Measurements from ENCODE around the gene AK9.
"Not testable (repeated sequence)": the region's sequence is repeated elsewhere in the genome, so short reads cannot be mapped to it uniquely, and the experiment has no call there.

The AK9 gene

DNA sequence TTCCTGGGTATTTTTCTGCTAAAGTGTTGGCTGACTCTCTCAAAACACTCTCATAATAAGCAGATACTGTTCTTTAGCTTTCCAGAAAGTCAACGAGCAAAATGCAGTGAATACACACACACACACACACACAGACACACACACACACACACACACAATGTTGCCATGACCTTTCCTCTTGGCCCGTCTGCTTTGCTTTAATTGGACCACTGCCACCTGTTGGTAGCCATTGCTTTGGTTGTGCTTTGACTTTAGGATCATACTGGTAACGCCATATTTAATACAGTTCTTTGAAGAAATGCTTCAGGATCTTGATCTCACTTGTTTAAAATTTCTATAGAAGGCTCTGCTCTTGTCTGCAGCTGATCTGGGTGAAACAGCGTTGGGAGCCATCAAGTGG lies 4.5 kb upstream of the AK9 start:
- no peak for DNase-seq

DNA sequence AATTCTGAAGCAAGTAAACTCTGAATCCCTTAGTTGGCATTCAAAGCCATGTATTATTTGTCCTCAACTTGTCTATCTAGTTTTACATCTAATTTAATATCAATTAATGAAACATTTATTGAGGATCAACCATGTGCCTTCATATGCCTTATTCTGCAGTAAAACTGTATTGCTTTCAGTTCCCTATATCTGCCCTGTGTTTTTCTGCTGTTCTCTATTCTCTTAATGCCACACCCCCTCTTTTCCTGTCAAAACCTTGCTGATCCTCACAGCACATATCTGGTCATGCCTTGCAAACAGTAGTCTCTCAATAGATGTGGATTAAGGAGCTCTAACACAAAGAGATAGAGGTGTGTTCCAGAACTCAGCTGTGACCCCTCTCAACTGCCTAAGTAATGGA lies 2.1 kb upstream of the AK9 start:
- no peak for DNase-seq

- DNase-seq: peak in 3 of 4 experiments; percentile 20 to 65 (median 42)
Measured at GRCh38 chr6:109690373-109690736, 647 bp downstream of the AK9 start.

DNA sequence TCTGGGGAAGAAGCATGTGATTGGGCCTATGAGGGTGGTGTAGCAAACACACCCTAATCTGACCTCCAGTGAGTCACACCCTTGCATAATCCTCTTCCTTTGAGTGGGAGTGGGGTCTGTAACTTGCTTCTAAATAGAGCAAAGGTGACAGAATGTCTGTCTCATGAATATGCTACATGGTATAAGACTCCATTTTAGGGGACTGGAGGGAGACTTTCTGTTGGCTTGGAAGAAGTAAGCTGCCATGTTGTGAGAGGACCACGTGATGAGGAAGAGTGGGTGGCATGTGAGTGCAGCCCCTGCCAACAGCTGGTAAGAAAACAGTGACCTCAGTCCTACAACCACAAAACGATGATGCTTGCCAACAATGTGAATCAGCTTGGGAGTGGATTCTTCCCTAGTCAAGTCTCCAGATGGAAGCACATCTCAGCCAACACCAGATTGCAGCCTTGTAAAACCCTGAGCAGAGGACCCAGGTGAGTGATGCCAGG lies 3.7 kb downstream of the AK9 start:
- no peak for DNase-seq

- DNase-seq: no peak
Measured at GRCh38 chr6:109686566-109687265, 4.3 kb downstream of the AK9 start.

DNA sequence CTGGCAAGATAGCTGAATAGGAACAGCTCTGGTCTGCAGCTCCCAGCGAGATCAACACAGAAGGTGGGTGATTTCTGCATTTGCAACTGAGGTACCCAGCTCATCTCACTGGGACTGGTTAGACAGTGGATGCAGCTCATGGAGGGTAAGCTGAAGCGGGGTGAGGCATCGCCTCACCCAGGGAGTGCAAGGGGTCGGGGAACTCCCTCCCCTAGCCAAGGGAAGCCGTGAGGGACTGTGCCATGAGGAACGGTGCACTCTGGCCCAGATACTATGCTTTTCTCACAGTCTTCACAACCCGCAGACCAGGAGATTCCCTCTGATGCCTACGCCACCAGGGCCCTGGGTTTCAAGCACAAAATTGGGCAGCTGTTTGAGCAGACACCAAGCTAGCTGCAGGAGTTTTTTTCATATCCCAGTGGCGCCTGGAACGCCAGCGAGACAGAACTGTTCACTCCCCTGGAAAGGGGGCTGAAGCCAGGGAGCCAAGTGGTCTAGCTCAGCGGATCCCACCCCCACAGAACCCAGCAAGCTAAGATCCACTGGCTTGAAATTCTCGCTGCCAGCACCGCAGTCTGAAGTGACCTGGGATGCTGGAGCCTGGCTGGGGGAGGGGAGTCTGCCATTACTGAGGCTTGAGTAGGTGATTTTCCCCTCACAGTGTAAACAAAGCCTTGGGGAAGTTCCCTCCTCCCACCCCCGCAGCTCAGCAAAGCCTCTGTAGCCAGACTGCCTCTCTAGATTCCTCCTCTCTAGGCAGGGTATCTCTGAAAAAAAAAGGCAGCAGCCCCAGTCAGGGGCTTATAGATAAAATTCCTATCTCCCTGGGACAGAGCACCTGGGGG lies 12.1 kb downstream of the AK9 start:
- not testable (repeated sequence) for DNase-seq

- no peak for DNase-seq
Measured at GRCh38 chr6:109678240-109678639, 12.8 kb downstream of the AK9 start.

GRCh38 chr6:109676724-109677123 lies 14.3 kb downstream of the AK9 start:
- no peak for DNase-seq

DNA sequence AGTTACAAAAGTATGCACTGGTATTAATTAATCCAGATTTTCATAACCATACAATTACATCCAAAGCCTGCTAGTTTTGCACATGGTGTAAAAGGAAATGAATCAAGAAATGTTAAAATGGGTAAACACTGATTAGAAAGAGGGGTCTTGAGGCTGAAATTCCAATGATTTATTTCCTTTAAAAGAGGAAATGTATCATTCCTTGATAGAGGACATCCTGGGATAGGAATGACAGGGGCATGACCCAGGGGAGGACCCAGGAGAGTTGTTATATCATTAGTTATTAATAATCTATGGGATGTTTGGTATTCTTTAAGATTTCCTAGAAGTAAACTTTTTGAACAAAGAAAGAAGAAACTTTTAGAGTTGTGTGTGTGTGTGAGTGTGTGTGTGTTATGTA lies 18.2 kb downstream of the AK9 start:
- no peak for DNase-seq

DNA sequence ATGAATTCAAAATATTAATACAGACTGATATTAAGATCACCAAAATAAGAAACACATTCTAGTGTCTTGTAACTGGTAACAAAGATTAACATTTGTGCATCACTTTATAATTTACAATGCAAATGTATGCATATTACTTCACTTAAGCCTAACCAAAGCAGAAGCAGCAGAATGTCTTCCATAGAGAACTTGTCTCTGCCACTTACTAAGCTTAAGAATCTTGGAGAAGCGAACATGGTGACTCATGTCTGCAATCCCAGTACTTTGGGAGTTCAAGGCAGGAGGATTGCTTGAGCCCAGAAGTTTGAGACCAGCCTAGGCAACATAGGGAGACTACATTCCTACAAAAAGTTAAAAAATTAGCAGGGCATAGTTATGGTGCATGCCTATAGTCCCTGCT lies 18.8 kb downstream of the AK9 start:
- DNase-seq: no peak

DNA sequence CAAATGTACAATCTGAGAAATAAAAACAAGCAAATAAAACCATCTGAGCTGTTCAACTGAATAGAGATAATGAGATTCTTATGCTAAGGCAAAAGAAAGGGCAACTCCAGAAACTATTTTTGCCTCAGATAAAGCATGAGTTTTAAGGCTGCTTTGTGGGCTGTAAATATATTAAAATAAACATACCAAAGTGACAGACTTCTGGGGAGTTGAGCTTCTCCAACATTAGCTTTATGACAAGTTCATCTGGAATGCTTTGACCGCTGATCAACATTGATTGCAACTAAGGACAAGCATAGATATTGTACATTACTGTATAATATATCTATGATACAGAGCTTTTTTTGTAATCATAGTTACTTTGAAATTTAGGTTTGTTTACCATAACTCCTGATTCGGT lies 19.3 kb downstream of the AK9 start:
- DNase-seq: no peak

- no peak for DNase-seq
Measured at GRCh38 chr6:109669811-109670210, 21.2 kb downstream of the AK9 start.

GRCh38 chr6:109662192-109662591 lies 28.8 kb downstream of the AK9 start:
- no peak for DNase-seq

- DNase-seq: no peak
Measured at GRCh38 chr6:109660526-109661320, 30.3 kb downstream of the AK9 start.

- DNase-seq: no peak
Measured at GRCh38 chr6:109655761-109656262, 35.2 kb downstream of the AK9 start.

- no peak for DNase-seq
Measured at GRCh38 chr6:109653264-109653663, 37.7 kb downstream of the AK9 start.

GRCh38 chr6:109644131-109644530 lies 46.9 kb downstream of the AK9 start:
- DNase-seq: no peak

- DNase-seq: no peak
Measured at GRCh38 chr6:109632405-109632804, 58.6 kb downstream of the AK9 start.

- DNase-seq: no peak
Measured at GRCh38 chr6:109631403-109631802, 59.6 kb downstream of the AK9 start.

GRCh38 chr6:109628158-109629000 lies 62.6 kb downstream of the AK9 start:
- no peak for DNase-seq

- no peak for DNase-seq
Measured at GRCh38 chr6:109626311-109626710, 64.7 kb downstream of the AK9 start.

DNA sequence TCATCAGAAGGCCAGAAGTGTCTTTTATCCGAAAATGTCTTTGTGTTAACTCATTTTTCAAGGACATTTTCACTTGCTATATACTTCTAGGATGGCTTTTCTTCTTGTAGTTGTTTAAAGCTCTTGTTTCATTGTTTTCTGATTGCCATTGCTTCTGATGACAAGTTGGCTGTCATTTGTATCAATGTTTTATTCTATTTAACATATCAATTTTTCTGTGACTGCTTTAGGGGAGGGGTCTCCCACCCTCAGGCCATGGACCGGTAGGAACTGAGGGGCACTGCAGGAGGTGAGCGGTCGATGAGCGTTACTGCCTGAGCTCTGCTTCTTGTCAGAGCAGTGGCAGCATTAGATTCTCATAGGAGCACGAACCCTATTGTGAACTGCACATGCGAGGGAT lies 65.8 kb downstream of the AK9 start:
- DNase-seq: no peak
